ENCODE results near the gene MIDN.

- no peak for TF ChIP-seq CTCF (IDR thresholded peaks at IDR 0.05)
- TF ChIP-seq POLR2A (IDR thresholded peaks at IDR 0.05): peak; percentile 79
- peak; percentile 94 for TF ChIP-seq POLR2AphosphoS5 (IDR thresholded peaks at IDR 0.05)
Measured at GRCh38 chr19:1213391-1214286, 34.7 kb upstream of the MIDN start.
